GM12892 (cell line): ENCODE results near the gene TRRAP.

Experiments
- DNase-seq: peaks from one replicate; pipeline ENCODE4 v3.0.0; 2011; ENCODE audit not compliant: insufficient read length
- FAIRE-seq: peaks from 2 replicates; lab custom pipeline; 2011; peaks lifted over from hg19 to GRCh38; lab: Jason Lieb, UNC
- POLR2A ChIP-seq: IDR thresholded peaks from 2 replicates; pipeline ENCODE4 v1.6.1; 2011; ENCODE audit warnings: low read depth, low read length, control low read depth
- POLR2AphosphoS5 ChIP-seq: IDR thresholded peaks from 2 replicates; pipeline ENCODE4 v1.6.1; 2011; ENCODE audit warnings: low read depth, low read length, control low read depth
- TAF1 ChIP-seq: IDR thresholded peaks from 2 replicates; pipeline ENCODE4 v1.6.1; 2011; ENCODE audit warnings: low read depth, mild to moderate bottlenecking, control low read depth, low read length, borderline replicate concordance

Gene TRRAP

DNA sequence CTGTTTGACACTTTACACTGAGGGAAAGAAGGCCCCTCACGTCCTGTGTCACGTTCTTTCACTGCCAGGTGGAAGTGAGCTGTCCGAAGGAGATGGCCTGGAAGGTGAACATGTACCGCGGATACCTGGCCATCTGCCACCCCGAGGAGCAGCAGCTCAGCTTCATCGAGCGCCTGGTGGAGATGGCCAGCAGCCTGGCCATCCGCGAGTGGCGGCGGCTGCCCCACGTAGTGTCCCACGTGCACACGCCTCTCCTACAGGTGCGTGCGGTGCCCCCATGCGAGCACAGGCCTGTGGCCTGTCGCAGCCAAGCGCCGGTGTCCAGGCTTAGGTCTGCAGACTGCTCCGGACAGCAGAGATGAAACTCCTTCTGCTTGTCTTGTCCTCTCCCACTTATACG is 103.4 kb downstream of the TRRAP start:
- TF ChIP-seq TAF1 (no peak), POLR2A (no peak), POLR2AphosphoS5 (no peak)
- DNase-seq: no peak
- no peak for FAIRE-seq

DNA sequence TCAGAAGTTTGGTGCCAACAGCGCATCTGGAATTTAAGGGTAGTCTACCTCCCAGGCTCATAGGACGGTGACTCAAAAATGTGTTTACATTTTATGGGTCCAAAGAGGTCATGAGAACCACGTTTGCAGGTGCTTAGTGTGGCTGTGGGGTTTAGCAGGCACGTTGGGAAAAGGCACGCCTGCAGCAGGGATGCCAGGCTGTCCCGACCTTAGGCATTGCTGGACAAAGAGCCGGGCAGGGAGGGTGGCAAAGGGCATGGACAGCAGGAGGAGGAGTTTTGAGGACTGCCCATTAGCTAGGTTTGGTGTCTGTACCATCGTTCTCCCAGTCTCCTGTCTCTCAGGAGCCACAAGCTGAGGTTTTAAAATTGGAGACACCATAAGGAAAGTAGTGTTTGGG is 104.4 kb downstream of the TRRAP start:
- no peak for TF ChIP-seq TAF1
- no peak for TF ChIP-seq POLR2AphosphoS5
- DNase-seq: no peak
- no peak for FAIRE-seq

GRCh38 chr7:98984126-98984525 is 105.8 kb downstream of the TRRAP start:
- no peak for TF ChIP-seq POLR2AphosphoS5
- no peak for TF ChIP-seq POLR2A
- TF ChIP-seq TAF1: no peak
- no peak for DNase-seq
- FAIRE-seq: no peak

DNA sequence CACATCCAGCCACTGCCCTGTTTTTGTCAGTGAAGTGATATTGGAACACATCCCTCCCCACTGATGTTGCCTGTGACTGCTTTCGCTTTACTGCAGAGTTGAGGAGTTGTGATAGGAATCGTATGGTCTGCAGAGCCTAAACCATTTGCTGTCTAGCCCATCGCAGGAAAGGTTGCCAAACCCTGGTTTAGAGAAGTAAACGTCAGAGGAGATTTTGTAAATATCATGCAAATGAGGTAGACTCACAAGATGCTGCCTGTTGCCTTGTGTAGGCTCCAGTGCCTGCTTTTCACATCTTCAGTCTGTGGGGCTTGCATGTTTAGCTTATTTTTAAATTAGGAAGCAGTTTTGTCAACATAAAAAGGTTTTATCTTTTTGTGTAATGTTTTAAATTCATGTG is 107.1 kb downstream of the TRRAP start:
- DNase-seq (no peak), FAIRE-seq (no peak)
- TF ChIP-seq POLR2A: no peak
- no peak for TF ChIP-seq POLR2AphosphoS5
- TF ChIP-seq TAF1: no peak

GRCh38 chr7:98985945-98986344 is 107.6 kb downstream of the TRRAP start:
- no peak for TF ChIP-seq POLR2AphosphoS5
- no peak for TF ChIP-seq POLR2A
- TF ChIP-seq TAF1: no peak
- no peak for FAIRE-seq
- DNase-seq: no peak

GRCh38 chr7:98988641-98989040 is 110.3 kb downstream of the TRRAP start:
- FAIRE-seq (no peak), DNase-seq (no peak)
- TF ChIP-seq TAF1 (no peak), POLR2A (no peak), POLR2AphosphoS5 (no peak)

DNA sequence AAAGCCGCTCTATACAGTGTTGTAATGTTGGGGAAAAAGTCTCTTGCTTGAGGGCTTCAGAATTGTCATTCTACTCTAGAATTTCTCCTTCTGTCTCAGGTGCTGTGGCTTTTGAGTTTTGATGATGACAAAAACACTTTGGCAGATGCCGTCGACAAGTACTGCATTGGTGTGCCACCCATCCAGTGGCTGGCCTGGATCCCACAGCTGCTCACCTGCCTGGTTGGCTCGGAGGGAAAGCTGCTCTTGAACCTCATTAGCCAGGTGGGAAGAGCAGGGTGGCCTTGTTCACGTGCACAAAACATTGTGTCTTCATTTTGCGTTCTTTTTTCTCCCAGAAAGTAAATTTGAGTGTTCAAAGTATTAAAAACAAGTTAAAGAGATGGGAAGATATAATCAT is 112.0 kb downstream of the TRRAP start:
- FAIRE-seq: no peak
- no peak for TF ChIP-seq TAF1
- TF ChIP-seq POLR2AphosphoS5: no peak
- no peak for TF ChIP-seq POLR2A
- DNase-seq: no peak

DNA sequence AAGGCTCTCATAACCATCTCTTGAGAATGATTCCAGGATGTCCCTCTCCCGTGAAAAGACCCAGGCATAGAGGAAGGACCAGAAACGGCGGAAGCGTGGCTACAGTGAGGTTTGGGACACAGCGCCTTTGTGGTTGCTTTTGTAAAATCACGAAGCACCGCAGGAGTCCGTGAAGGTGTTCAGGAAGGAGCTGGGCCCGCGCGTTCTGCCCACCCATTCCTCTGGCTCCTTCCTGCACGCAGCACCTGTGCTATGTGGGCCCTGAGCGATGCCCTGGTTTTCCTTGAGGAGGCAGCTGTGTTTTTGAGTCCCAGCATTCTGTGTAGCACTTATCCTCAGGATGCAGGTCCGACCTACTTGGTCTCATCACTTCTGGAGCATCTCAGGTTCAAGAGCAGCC is 112.8 kb downstream of the TRRAP start:
- DNase-seq: no peak
- FAIRE-seq: no peak
- TF ChIP-seq POLR2A: no peak
- no peak for TF ChIP-seq POLR2AphosphoS5
- no peak for TF ChIP-seq TAF1

- no peak for FAIRE-seq
- TF ChIP-seq TAF1: no peak
- no peak for TF ChIP-seq POLR2A
- no peak for TF ChIP-seq POLR2AphosphoS5
These were observed 113.7 kb downstream of the TRRAP start for GRCh38 chr7:98992076-98992475.

GRCh38 chr7:98993024-98993897 is 114.9 kb downstream of the TRRAP start:
- TF ChIP-seq TAF1 (no peak), POLR2A (no peak), POLR2AphosphoS5 (no peak)
- no peak for FAIRE-seq

More at GRCh38 chr7:98992076-98992475, 113.7 kb downstream of the TRRAP start:
- no peak for DNase-seq

DNA sequence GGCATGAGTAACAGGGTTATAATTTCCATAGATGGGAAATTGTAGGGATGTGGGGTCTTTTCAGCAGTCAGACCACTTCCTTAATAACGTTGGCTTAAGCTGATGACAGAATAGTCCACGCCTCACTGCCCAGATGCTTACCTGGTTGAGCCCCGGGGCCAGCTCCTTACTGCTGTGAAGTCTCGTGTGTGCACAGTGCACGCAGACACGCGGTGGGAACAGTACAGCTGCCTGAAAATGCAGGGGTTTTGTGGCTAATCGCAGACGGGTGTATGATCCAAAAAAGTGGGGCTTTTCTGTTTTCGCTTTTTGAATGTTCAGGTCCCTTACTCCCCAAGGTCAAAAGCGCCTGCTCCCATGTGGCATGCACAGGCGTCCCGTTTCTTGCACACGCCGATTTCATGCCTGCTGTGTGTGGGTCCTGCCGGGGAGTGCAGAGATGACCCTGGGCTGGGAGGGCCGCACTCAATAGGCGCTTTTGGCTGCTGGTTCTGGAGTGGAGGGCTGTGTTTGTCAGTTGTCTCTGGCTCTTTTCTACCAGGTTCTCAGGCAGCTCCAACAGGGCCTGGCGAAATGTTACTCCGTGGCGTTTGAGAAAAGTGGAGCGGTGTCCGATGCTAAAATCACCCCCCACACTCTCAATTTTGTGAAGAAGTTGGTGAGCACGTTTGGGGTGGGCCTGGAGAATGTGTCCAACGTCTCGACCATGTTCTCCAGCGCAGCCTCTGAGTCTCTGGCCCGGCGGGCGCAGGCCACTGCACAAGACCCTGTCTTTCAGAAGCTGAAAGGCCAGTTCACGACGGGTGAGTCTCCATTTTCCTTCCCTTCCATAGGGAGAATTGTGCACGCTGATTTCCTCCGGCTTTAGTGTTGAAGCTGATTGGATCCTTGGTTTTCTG is 116.0 kb downstream of the TRRAP start:
- TF ChIP-seq TAF1: no peak
- no peak for TF ChIP-seq POLR2A
- no peak for TF ChIP-seq POLR2AphosphoS5
- no peak for FAIRE-seq
- no peak for DNase-seq

More at GRCh38 chr7:98993024-98993897, 114.9 kb downstream of the TRRAP start:
- no peak for DNase-seq

GRCh38 chr7:98995111-98995510 is 116.8 kb downstream of the TRRAP start:
- DNase-seq: no peak
- TF ChIP-seq POLR2AphosphoS5 (no peak), POLR2A (no peak), TAF1 (no peak)
- no peak for FAIRE-seq
